Esophagus squamous epithelium (tissue), 5 donors: ENCODE results near the gene HMGXB4. TPM values are rescaled to one million over a fixed set of nuclear protein-coding genes. Genes with fewer than 3 reads are reported as not detected.

Experiments
- DNase-seq: peaks from one replicate; lab custom pipeline; 2025; lab: John Stamatoyannopoulos, UW
- H3K27ac ChIP-seq, 4 donors: fragments of 200-600 bp; sonication (generic); one replicate each; pipeline ENCODE4 v1.5.1; 2016 to 2019; ENCODE audit warnings: mild to moderate bottlenecking in 1 of 4
- H3K27me3 ChIP-seq, 4 donors: fragments of 200-600 bp; sonication (generic); 1 replicate in 3 of 4; 2 replicates in 1 of 4; pipeline versions ENCODE4 v1.5.1 to v1.6.0; 2017 to 2021; ENCODE audit warnings: antibody characterized with exemption in 1 of 4
- H3K36me3 ChIP-seq, 3 donors: fragments of 200-600 bp; sonication (generic); one replicate each; pipeline ENCODE4 v1.5.1; 2016 to 2019
- H3K4me1 ChIP-seq, 3 donors: fragments of 200-600 bp; sonication (generic); one replicate each; pipeline ENCODE4 v1.5.1; 2017 to 2019
- H3K4me3 ChIP-seq, 4 donors: fragments of 200-600 bp; sonication (generic); 1 replicate in 3 of 4; 2 replicates in 1 of 4; pipeline ENCODE4 v1.5.1; 2016 to 2019; ENCODE audit warnings: mild to moderate bottlenecking in 2 of 4, moderate library complexity in 1 of 4
- H3K9me3 ChIP-seq, 3 donors: fragments of 200-600 bp; sonication (generic); one replicate each; pipeline ENCODE4 v1.5.1; 2016 to 2019
- CTCF ChIP-seq, 6 experiments: fragments of 450-650 bp in 4 of 6; fragments of 200-600 bp in 2 of 6; sonication (generic) in 2 of 6; IDR thresholded peaks; one replicate each; pipeline ENCODE4 v1.5.1; 2016 to 2019; ENCODE audit warnings: antibody characterized with exemption in 6 of 6, mild to moderate bottlenecking in 4 of 6, moderate library complexity in 4 of 6
- POLR2A ChIP-seq, 4 donors: fragments of 450-650 bp; IDR thresholded peaks; one replicate each; pipeline ENCODE4 v1.6.1; 2017; ENCODE audit warnings: antibody characterized with exemption in 4 of 4, mild to moderate bottlenecking in 4 of 4, moderate library complexity in 3 of 4
- WGBS, 2 donors: methylation state at CpG; one replicate each; pipeline ENCODE4 v1.1.5; 2018; 5-methylcytosine and 5-hydroxymethylcytosine counted together
- intact Hi-C: fragments of 100-400 bp; cut with DNase I; formaldehyde crosslinking; loops from one replicate; pipeline ENCODE4 v1.15.0; 2022
- total RNA-seq, 4 donors: library from RNA; depleted of rRNA; stranded (reverse); fragments of >200 nt; gene quantifications; one replicate each; pipeline ENCODE4 v1.1.0, GENCODE V29; 2016
- donor health status: DM: yes; HTN: yes; CAD: no.

The HMGXB4 gene
- total RNA-seq, 4 donors from 2014 or later: 10.2 to 20.1 (median 13.5) TPM

- 26 to 41% methylated on average over 16 to 17 of the region's 17 CpGs for WGBS, 2 donors
- no peaks in the 10 kb centered on the region for H3K27me3 ChIP-seq
- H3K9me3 ChIP-seq: no peaks in the 10 kb centered on the region
- intact Hi-C loops: no loop called here
- H3K4me1 ChIP-seq: peaks cover 9 to 53% (median 19%) of the 10 kb centered on the region in 3 donors
- TF ChIP-seq CTCF (IDR thresholded peaks at IDR 0.05) (no peak), POLR2A (IDR thresholded peaks at IDR 0.05) (peak in 1 of 4 donors; percentile 23)
- H3K4me3 ChIP-seq: peak overlapping the region; percentile 9 to 91 (median 82)
- DNase-seq: no peak
- peak overlapping the region; percentile 92 to 98 (median 96) for H3K27ac ChIP-seq
- peaks cover 0 to 12% (median 0%) of the 10 kb centered on the region in 3 donors for H3K36me3 ChIP-seq
These were observed 44.1 kb downstream of the HMGXB4 start for GRCh38 chr22:35301372-35301874.

- Histone ChIP-seq H3K4me1 (peaks cover 12 to 70% (median 32%) of the 10 kb centered on the region in 3 donors), H3K4me3 (no peak overlapping the region), H3K36me3 (peaks cover 0 to 11% (median 0%) of the 10 kb centered on the region in 3 donors), H3K27ac (peak overlapping the region in 1 of 4 donors; percentile 3), H3K9me3 (no peaks in the 10 kb centered on the region), H3K27me3 (no peaks in the 10 kb centered on the region)
- no peak for DNase-seq
- 84 to 91% methylated on average over 5 of the region's 5 CpGs for WGBS, 2 donors
- intact Hi-C loops: no loop called here
- TF ChIP-seq POLR2A (IDR thresholded peaks at IDR 0.05): no peak
- TF ChIP-seq CTCF (IDR thresholded peaks at IDR 0.05): no peak
These were observed 45.8 kb downstream of the HMGXB4 start for GRCh38 chr22:35303029-35303624.

- no peak for DNase-seq
- H3K36me3 ChIP-seq: peaks cover 0 to 17% (median 0%) of the 10 kb centered on the region in 3 donors
- no peak overlapping the region for H3K4me3 ChIP-seq
- WGBS, 2 donors: 84 to 91% methylated on average over 8 of the region's 8 CpGs
- TF ChIP-seq POLR2A (IDR thresholded peaks at IDR 0.05) (no peak), CTCF (IDR thresholded peaks at IDR 0.05) (no peak)
- no peaks in the 10 kb centered on the region for H3K27me3 ChIP-seq
- peak overlapping the region in 3 of 4 donors; percentile 21 to 91 (median 88) for H3K27ac ChIP-seq
- intact Hi-C loops: no loop called here
- H3K9me3 ChIP-seq: no peaks in the 10 kb centered on the region
- H3K4me1 ChIP-seq: peaks cover 7 to 82% (median 32%) of the 10 kb centered on the region in 3 donors
These were observed 48.3 kb downstream of the HMGXB4 start for GRCh38 chr22:35305525-35306070.

GRCh38 chr22:35306350-35306967, 49.2 kb downstream of the HMGXB4 start:
- WGBS, 2 donors: 44 to 51% methylated on average over 3 to 4 of the region's 4 CpGs
- DNase-seq: no peak
- H3K4me3 ChIP-seq: no peak overlapping the region
- H3K36me3 ChIP-seq: peaks cover 0 to 17% (median 0%) of the 10 kb centered on the region in 3 donors
- peaks cover 7 to 82% (median 28%) of the 10 kb centered on the region in 3 donors for H3K4me1 ChIP-seq
- H3K27me3 ChIP-seq: no peaks in the 10 kb centered on the region
- intact Hi-C loops: no loop called here
- no peaks in the 10 kb centered on the region for H3K9me3 ChIP-seq
- TF ChIP-seq POLR2A (IDR thresholded peaks at IDR 0.05) (no peak), CTCF (IDR thresholded peaks at IDR 0.05) (no peak)
- H3K27ac ChIP-seq: peak overlapping the region in 3 of 4 donors; percentile 21 to 91 (median 88)

GRCh38 chr22:35307372-35307771, 50.1 kb downstream of the HMGXB4 start:
- no peaks in the 10 kb centered on the region for H3K27me3 ChIP-seq
- H3K9me3 ChIP-seq: no peaks in the 10 kb centered on the region
- H3K36me3 ChIP-seq: peaks cover 0 to 17% (median 0%) of the 10 kb centered on the region in 3 donors
- WGBS, 2 donors: 71 to 91% methylated on average over 5 to 9 of the region's 9 CpGs
- TF ChIP-seq POLR2A (IDR thresholded peaks at IDR 0.05) (no peak), CTCF (IDR thresholded peaks at IDR 0.05) (no peak)
- H3K4me3 ChIP-seq: no peak overlapping the region
- intact Hi-C loops: no loop called here
- DNase-seq: no peak
- peak overlapping the region in 3 of 4 donors; percentile 55 to 91 (median 88) for H3K27ac ChIP-seq
- peaks cover 16 to 82% (median 32%) of the 10 kb centered on the region in 3 donors for H3K4me1 ChIP-seq
